Loucy (cell line): Measurements from ENCODE around the gene SIRPA.

Experiments
- EZH2phosphoT487 ChIP-seq: fragments of 200-600 bp; IDR thresholded peaks from 2 replicates; pipeline ENCODE4 v1.6.1; 2018; ENCODE audit warnings: antibody characterized with exemption, mild to moderate bottlenecking, moderate library complexity, borderline replicate concordance
- TF ChIP-seq, protein P1 (sequence below): fragments of 200-600 bp; sonication (generic); conservative IDR thresholded peaks from 2 replicates; pipeline ENCODE4 v1.5.1; 2014; ENCODE audit warnings: mild to moderate bottlenecking, antibody characterized with exemption, low read length

DNA sequence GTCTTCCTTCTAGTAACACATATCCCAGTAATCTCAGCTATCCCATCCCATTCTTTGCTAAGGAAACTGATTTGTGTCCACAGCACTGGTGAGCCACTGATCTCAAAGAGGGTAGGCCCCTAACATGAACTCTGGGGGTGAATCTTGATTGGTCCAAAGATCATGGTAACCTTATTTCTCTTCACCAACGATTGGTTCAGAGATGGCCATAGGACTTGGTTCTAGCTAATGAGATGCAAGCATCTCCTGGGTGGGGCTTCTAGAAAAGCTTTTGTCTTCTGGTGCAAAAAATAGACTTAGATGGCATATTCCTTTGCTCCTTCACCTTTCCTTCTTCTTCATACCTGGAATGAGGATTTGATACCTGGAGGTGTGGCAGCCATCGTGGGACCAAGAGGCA, 43.8 kb upstream of the SIRPA start:
- TF ChIP-seq, protein P1, sequence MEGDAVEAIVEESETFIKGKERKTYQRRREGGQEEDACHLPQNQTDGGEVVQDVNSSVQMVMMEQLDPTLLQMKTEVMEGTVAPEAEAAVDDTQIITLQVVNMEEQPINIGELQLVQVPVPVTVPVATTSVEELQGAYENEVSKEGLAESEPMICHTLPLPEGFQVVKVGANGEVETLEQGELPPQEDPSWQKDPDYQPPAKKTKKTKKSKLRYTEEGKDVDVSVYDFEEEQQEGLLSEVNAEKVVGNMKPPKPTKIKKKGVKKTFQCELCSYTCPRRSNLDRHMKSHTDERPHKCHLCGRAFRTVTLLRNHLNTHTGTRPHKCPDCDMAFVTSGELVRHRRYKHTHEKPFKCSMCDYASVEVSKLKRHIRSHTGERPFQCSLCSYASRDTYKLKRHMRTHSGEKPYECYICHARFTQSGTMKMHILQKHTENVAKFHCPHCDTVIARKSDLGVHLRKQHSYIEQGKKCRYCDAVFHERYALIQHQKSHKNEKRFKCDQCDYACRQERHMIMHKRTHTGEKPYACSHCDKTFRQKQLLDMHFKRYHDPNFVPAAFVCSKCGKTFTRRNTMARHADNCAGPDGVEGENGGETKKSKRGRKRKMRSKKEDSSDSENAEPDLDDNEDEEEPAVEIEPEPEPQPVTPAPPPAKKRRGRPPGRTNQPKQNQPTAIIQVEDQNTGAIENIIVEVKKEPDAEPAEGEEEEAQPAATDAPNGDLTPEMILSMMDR, result no peak
- TF ChIP-seq EZH2phosphoT487, result no peak
